Measurements from ENCODE around the gene DSCAML1. TPM values are rescaled to one million over a fixed set of nuclear protein-coding genes. Genes with fewer than 3 reads are reported as not detected.

The DSCAML1 gene
- total RNA-seq, 1 donor from 2014 or later = 4.0 TPM

DNA sequence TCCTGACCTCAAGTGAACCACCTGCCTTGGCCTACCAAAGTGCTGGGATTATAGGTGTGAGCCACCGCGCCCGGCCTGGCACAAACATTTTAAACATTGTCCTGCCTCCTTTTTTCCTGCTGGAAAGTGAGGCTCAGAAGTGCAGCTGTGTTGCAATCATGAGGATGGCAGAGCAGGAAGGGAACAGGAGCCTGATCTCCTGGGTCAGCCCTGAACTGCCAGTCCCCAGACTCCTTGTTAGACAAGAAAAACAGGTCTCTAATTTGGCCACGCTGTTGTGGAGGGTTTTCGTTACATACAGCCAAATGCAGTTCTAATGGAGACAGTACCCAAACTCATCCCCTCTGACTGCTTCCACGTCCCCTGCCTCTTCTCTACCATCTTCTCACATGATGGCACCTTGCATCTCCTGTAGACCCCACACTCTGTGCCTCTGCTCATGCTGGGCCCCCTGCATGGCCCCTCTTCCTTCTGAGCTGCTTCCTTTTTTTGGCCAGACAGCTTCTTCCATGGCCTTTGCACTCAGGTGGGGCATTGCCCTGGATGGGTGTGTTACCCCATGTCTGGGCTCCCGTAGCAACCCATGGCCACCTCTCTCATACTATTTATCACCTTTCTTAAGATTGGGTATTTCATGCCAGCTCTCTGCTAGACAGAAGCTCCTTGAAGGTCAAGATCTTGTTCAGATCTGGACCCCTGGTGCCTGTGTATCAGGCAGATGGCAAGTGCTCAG is 242.2 kb downstream of the DSCAML1 start:
- no peak overlapping the region for H3K4me3 ChIP-seq (ENCODE audit: low read depth, low read length)
- DNase-seq (ENCODE audit: low read depth) = no peak
- TF ChIP-seq, protein P1, sequence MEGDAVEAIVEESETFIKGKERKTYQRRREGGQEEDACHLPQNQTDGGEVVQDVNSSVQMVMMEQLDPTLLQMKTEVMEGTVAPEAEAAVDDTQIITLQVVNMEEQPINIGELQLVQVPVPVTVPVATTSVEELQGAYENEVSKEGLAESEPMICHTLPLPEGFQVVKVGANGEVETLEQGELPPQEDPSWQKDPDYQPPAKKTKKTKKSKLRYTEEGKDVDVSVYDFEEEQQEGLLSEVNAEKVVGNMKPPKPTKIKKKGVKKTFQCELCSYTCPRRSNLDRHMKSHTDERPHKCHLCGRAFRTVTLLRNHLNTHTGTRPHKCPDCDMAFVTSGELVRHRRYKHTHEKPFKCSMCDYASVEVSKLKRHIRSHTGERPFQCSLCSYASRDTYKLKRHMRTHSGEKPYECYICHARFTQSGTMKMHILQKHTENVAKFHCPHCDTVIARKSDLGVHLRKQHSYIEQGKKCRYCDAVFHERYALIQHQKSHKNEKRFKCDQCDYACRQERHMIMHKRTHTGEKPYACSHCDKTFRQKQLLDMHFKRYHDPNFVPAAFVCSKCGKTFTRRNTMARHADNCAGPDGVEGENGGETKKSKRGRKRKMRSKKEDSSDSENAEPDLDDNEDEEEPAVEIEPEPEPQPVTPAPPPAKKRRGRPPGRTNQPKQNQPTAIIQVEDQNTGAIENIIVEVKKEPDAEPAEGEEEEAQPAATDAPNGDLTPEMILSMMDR (conservative IDR thresholded peaks at IDR 0.05; ENCODE audit: low read depth, low read length) = no peak

DNA sequence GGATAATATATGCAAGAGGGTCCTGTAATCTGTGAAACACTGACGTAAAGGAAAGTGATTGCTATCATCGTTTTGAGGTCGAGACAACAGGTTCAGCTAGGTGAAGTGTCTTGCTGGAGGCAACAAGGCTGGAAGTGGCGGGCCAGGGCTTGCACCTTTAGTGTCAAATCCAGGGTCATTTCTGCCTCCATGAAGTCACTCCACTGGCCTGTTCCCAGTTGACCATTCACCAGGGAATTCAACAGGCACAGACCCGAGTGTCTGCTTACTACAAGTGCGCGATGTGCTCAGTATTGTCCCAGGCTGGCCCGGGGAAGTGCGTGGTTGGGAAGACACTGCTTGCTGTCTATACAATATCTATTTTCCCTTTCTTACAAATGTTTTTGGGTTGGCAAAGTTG is 244.4 kb downstream of the DSCAML1 start:
- TF ChIP-seq, protein P1 (conservative IDR thresholded peaks at IDR 0.05; ENCODE audit: low read depth, low read length) = no peak
- no peak for DNase-seq (ENCODE audit: low read depth)

DNA sequence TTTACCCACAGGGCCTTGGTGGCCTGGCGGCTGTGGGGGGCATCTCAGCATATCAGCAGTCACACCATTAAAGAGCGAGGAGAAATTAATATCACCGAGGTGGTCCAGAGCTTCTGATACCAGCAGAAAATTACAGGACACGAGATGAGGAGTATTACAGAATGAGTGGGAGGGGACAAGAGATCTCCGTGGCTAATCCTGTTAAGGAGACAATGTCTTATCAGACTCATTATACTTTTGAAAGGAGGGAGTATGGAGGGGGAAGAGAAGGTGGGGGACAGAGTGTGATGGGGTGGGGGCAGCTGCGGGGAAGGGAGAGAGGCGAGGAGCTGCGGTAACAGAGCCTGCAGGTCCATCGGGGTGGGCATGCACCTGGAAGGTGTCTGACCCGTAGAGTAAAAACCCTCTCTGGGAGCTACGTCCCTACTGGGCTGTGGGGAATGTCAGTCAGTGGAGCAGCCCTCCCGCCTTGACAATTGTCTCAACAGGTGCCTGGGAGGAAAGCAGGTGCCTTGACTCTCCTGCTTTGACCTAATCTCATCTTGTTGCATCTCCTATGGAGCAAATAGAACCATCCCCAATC is 245.2 kb downstream of the DSCAML1 start:
- DNase-seq (ENCODE audit: low read depth) = no peak
- TF ChIP-seq, protein P1 (conservative IDR thresholded peaks at IDR 0.05; ENCODE audit: low read depth, low read length) = no peak
- no peak overlapping the region for H3K4me3 ChIP-seq (ENCODE audit: low read depth, low read length)

More for the DNA sequence above, 244.4 kb downstream of the DSCAML1 start:
- no peak overlapping the region for H3K4me3 ChIP-seq (ENCODE audit: low read depth, low read length)

DNA sequence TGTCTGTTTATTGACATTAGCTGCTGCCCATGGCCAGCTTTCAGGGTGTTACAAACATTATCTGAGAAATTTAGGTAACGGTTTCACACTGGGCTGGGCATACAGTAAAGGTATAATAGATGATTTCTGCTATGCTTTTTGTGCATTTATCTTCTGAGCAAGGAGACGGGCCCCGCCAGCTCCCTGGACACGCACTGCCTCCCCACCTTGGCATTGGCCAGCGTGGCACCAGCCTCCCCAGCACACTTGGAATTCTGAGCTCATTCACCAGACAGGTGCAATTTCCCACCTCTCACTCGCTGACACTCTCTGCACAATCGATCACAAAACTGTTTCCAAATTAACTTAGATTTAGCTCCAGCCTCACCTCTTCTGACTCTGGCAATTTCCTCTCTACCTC is 246.6 kb downstream of the DSCAML1 start:
- TF ChIP-seq, protein P1 (conservative IDR thresholded peaks at IDR 0.05; ENCODE audit: low read depth, low read length) = no peak
- H3K4me3 ChIP-seq (ENCODE audit: low read depth, low read length) = no peak overlapping the region
- DNase-seq (ENCODE audit: low read depth) = no peak

DNA sequence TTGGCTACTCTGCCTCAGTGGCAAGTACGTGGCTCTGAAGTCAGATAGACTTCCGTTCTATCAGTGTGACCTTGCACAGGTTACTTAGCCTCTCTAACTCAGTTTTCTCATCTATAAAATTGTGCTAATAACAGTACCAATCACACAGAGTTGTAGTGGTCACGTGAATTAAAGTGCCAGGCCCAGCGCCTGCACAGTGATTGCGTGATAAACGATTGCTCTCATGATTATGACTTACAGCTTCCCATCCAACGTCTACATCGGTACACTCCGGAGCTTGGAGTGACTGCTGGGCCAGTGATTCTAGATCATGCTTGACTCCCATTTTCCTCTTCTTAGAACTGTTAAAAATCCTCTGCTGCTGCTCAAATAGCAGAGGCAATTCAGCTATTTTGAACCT is 247.6 kb downstream of the DSCAML1 start:
- H3K4me3 ChIP-seq (ENCODE audit: low read depth, low read length) = no peak overlapping the region
- TF ChIP-seq, protein P1 (conservative IDR thresholded peaks at IDR 0.05; ENCODE audit: low read depth, low read length) = no peak
- DNase-seq (ENCODE audit: low read depth) = no peak

DNA sequence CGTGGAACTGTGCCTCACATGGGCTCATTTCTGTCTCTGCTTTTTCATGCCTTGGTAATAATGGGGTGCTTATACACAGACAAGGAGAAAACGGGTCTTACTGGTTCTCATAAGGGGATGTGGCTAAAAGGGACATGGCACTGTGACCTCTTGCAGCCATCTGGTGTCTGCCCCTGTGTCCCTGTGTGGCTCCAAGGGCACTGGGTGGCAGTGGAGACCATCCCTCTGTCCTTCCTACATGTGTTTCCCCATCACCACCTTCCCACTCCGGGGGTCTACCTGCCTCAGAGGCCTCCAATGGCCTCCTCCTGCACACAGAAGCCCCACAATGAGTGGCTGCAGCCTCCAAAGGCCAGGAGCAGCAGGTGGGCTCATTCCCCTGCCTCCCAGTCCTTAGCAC is 248.1 kb downstream of the DSCAML1 start:
- no peak for DNase-seq (ENCODE audit: low read depth)
- TF ChIP-seq, protein P1 (conservative IDR thresholded peaks at IDR 0.05; ENCODE audit: low read depth, low read length) = no peak

DNA sequence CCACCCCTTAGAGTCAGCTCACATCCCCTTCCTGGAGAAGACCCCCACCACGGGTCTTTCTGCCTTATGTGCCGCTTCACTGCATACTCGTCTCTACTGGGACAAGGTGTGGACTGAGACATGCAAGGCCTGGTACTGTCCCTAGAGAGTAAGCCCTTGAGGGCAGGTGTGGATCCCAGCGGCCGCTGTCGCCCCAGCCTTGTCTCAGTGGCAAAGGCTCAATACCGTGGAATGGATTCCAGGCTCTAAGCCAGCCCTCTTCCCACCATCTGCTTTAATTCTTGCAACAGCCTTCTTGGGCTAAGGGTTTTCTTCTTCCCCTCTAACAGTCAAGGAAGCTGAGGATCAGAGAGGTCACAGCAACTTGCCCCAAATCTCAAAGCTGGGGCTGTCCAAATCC is 249.1 kb downstream of the DSCAML1 start:
- TF ChIP-seq, protein P1 (conservative IDR thresholded peaks at IDR 0.05; ENCODE audit: low read depth, low read length) = no peak
- no peak for DNase-seq (ENCODE audit: low read depth)
- H3K4me3 ChIP-seq (ENCODE audit: low read depth, low read length) = no peak overlapping the region

More for the DNA sequence above, 248.1 kb downstream of the DSCAML1 start:
- no peak overlapping the region for H3K4me3 ChIP-seq (ENCODE audit: low read depth, low read length)
